Measurements from ENCODE around the gene CD63.

CD63 gene

DNA sequence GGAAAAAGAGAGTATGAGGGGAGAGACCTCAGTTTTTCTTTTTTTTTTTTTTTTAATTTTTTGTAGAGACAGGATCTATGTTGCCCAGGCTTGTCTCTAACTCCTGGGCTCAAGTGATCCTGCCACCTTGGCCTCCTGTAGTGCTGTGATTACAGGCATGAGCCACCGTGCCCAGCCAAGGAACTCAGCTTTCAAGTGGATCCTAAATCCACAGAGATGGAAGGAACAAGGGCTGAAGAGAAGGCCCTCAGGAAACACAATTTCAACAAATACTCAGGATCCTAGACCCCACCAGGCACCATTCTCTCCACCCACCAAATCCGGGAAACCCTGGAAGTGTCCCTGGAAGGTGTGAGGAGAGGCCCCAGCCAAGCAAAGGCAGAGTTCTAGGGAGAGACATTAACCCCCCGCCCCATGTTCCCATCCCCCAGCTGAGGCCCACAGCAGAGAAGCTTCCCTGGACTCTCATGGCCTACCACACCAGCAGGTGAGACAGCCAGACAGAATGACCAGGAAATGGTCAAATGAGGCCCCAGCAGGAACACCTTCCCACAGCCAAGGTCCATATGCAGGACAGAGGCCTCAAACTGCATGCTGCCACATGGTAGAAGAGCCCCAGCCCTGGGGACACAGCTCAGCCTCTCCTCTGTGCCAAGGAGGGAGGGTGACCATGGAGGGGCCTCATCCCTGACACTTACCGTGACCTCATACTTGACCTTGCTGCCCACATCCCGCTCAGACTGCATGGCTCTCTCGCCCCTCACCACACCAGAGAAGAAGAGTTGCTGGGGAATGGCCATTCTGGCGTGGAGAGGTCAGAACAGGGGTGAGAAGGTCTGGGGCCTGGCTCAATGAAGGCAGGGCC is 35.3 kb downstream of the CD63 start:
- Histone ChIP-seq H3K4me1 (ENCODE audit: low read depth, poor library complexity, severe bottlenecking) (no peaks in the 10 kb centered on the region), H3K27ac (no peak overlapping the region), H2AFZ (ENCODE audit: low read depth) (no peak overlapping the region), H3K9ac (no peak overlapping the region), H3K4me2 (no peak overlapping the region), H3K27me3 (ENCODE audit: insufficient read depth, low read depth) (peaks cover 6% of the 10 kb centered on the region; the same call in 1 of the 2 replicates), H3K36me3 (ENCODE audit: insufficient read depth) (no peaks in the 10 kb centered on the region), H4K20me1 (ENCODE audit: insufficient read depth) (no peaks in the 10 kb centered on the region), H3K79me2 (ENCODE audit: insufficient read depth, low read depth) (no peaks in the 10 kb centered on the region), H3K4me3 (IDR thresholded peaks at IDR 0.05; ENCODE audit: insufficient read depth, low read depth, low read length) (no peak overlapping the region)
- TF ChIP-seq, protein P1, sequence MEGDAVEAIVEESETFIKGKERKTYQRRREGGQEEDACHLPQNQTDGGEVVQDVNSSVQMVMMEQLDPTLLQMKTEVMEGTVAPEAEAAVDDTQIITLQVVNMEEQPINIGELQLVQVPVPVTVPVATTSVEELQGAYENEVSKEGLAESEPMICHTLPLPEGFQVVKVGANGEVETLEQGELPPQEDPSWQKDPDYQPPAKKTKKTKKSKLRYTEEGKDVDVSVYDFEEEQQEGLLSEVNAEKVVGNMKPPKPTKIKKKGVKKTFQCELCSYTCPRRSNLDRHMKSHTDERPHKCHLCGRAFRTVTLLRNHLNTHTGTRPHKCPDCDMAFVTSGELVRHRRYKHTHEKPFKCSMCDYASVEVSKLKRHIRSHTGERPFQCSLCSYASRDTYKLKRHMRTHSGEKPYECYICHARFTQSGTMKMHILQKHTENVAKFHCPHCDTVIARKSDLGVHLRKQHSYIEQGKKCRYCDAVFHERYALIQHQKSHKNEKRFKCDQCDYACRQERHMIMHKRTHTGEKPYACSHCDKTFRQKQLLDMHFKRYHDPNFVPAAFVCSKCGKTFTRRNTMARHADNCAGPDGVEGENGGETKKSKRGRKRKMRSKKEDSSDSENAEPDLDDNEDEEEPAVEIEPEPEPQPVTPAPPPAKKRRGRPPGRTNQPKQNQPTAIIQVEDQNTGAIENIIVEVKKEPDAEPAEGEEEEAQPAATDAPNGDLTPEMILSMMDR (conservative IDR thresholded peaks at IDR 0.05; ENCODE audit: low read depth, low read length), result no peak

DNA sequence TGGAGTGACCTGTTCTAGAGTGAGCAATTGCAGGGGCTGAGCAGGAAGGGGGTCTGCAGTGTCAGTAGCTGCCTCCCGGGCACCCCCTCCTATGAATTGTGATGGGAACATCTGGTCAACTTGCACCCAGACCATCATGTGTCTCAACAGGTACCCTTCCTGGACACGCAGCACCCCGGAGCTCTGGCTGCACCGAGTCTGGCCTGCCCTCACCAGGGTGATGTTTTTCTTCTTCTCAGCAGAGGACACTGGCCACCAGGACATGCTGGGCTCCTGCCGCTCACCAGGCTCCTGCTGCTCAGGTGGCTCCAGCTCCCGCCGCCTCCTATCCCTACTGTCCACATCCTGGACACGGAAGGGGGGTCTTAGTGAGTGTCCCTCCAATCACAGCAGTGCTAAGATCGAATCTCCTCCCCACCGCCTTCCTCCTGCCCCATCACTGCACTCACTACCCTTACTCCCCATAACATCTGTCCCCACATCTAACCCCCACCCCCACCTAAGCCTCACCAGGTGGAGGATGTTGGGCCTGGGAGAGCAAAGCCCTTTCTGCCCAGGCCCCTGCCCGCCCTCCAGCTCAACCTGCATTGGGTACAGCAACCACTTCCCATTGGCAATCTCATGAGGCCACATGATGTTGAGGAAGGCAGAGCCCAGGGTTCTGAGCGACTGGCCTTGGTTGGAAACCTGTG is 36.0 kb downstream of the CD63 start:
- Histone ChIP-seq H3K4me1 (ENCODE audit: low read depth, poor library complexity, severe bottlenecking) (no peaks in the 10 kb centered on the region), H3K27ac (no peak overlapping the region), H3K79me2 (ENCODE audit: insufficient read depth, low read depth) (no peaks in the 10 kb centered on the region), H3K4me2 (no peak overlapping the region), H3K4me3 (IDR thresholded peaks at IDR 0.05; ENCODE audit: insufficient read depth, low read depth, low read length) (no peak overlapping the region), H3K36me3 (ENCODE audit: insufficient read depth) (no peaks in the 10 kb centered on the region), H3K9ac (no peak overlapping the region), H4K20me1 (ENCODE audit: insufficient read depth) (no peaks in the 10 kb centered on the region), H2AFZ (ENCODE audit: low read depth) (no peak overlapping the region), H3K27me3 (ENCODE audit: insufficient read depth, low read depth) (peaks cover 6% of the 10 kb centered on the region; the same call in 1 of the 2 replicates)
- TF ChIP-seq, protein P1 (conservative IDR thresholded peaks at IDR 0.05; ENCODE audit: low read depth, low read length), result no peak

DNA sequence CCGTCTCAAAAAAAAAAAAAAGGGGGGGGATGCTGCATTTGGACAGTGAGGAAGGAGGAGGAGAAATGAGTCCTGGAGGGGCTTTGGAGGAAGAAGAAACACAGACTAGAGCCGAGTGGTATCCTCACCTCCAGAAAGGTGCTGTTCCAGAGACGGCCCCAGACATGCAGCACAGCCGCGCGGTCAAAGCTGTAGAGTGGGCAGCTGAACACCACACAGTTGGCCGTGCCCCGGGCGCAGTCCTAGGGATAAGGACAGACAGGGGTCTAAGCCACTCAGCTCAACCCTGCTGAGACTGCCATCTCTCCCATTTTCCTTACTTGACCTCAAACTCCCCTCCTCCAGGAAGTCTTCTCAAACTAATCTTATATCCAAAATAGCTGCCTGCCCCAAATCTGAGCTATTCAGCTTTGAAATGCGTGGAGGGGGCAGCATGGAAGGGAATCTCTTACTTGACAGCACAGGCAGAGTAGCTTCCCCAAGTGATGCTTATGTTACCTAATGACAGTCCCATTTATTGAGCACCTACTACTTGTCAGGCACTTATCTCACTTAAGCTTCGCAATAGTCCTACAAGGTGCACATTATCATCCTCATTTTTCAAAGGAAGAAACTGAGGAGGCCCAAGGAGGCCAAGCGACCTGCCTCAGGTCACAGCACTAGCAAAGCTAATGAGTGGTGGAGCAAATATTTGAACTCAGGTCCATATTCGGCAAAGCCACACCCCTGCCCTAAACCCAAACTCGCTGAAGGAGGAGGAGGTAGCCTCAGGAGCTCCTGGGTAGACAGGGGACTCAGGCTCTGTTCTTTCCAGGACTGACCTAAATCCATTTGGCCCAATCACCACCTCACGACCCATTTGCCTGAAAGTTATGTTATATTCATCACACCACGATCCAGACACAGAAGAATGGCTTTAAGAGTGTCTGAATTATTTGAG is 39.8 kb downstream of the CD63 start:
- Histone ChIP-seq H3K79me2 (ENCODE audit: insufficient read depth, low read depth) (no peaks in the 10 kb centered on the region), H3K36me3 (ENCODE audit: insufficient read depth) (no peaks in the 10 kb centered on the region), H3K4me2 (no peak overlapping the region), H4K20me1 (ENCODE audit: insufficient read depth) (no peaks in the 10 kb centered on the region), H3K27me3 (ENCODE audit: insufficient read depth, low read depth) (no peaks in the 10 kb centered on the region; the same call in 1 of the 2 replicates), H3K27ac (no peak overlapping the region), H3K9ac (no peak overlapping the region), H2AFZ (ENCODE audit: low read depth) (no peak overlapping the region), H3K4me3 (IDR thresholded peaks at IDR 0.05; ENCODE audit: insufficient read depth, low read depth, low read length) (no peak overlapping the region), H3K4me1 (ENCODE audit: low read depth, poor library complexity, severe bottlenecking) (no peaks in the 10 kb centered on the region)
- TF ChIP-seq, protein P1 (conservative IDR thresholded peaks at IDR 0.05; ENCODE audit: low read depth, low read length), result no peak

DNA sequence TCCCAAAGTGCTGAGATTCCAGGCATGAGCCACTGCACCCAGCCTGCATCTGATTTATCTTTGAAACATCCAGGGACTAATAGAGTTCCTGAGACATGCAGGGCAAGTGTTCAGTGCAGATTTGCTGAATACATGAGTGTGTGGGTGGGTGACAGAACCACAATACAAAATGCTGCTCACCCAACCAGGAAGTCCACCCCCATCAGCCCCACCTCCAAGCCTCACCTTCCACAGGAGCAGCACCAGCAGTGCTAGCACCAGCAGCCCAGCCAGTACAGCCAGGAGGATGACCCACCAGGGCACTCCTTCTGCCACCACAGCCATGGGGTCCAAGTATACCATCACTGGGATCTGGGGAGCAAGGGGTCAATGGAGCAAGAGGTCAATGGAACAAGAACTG is 41.1 kb downstream of the CD63 start:
- H2AFZ ChIP-seq (ENCODE audit: low read depth), result no peak overlapping the region
- H3K4me2 ChIP-seq, result no peak overlapping the region
- no peaks in the 10 kb centered on the region for H3K79me2 ChIP-seq (ENCODE audit: insufficient read depth, low read depth)
- no peaks in the 10 kb centered on the region; the same call in 1 of the 2 replicates for H3K27me3 ChIP-seq (ENCODE audit: insufficient read depth, low read depth)
- H4K20me1 ChIP-seq (ENCODE audit: insufficient read depth), result no peaks in the 10 kb centered on the region
- TF ChIP-seq, protein P1 (conservative IDR thresholded peaks at IDR 0.05; ENCODE audit: low read depth, low read length), result no peak
- no peaks in the 10 kb centered on the region for H3K36me3 ChIP-seq (ENCODE audit: insufficient read depth)
- no peak overlapping the region for H3K4me3 ChIP-seq (IDR thresholded peaks at IDR 0.05; ENCODE audit: insufficient read depth, low read depth, low read length)
- no peak overlapping the region for H3K27ac ChIP-seq
- no peak overlapping the region for H3K9ac ChIP-seq
- H3K4me1 ChIP-seq (ENCODE audit: low read depth, poor library complexity, severe bottlenecking), result no peaks in the 10 kb centered on the region
